NCI-H1417 (cell line): Measurements from ENCODE around the gene VPS52.
"Not testable (repeated sequence)": the region's sequence is repeated elsewhere in the genome, so short reads cannot be mapped to it uniquely, and the experiment has no call there.

ENCODE experiments used
- DNase-seq, 3 experiments: peaks; one replicate each; lab custom pipeline; 2025; lab: John Stamatoyannopoulos, UW

The VPS52 gene

DNA sequence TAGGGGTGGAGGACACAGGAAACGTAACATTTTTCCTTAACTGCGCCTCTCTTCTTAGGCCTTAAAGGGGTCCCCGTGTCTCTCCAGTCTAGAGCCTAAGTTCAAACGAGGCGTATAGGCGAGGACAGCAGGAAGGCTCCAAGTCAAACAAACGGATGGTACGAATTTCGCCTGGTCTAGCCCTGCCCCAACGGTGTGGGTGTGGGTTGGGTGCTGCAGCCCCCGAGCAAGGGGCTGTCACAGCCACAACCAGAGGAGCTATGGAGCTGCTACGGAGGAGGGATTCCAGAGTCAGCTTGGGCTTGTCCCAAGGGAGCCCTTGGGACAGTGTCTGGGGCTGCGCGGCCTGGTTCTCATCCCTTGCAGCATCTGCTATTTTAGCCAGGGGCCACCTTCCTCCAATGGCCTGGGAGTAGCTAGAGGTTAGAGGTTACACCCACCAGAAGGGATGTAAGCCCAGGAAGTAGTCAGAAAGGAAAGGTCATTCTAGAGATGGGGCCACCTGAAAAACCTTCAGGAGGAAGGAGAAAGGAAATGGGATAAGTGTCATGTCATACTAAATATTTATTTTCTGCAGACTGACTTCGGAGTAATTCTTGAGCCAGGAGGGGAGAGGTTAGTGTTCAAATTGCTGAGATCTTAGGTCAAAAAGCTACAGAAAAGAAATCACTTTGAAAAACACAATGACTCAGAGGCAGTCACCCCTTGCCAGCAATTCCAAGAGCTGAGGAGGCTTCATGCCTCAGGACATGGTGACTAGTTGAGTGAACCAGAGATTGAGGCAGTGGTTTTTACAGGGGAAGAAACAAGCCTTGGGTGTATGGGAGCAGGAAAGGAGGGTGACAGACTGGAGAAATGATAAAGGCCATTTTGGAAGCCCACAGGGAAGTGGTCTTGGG is 21.7 kb downstream of the VPS52 start:
- DNase-seq, result peak in 1 of 3 experiments; percentile 20

DNA sequence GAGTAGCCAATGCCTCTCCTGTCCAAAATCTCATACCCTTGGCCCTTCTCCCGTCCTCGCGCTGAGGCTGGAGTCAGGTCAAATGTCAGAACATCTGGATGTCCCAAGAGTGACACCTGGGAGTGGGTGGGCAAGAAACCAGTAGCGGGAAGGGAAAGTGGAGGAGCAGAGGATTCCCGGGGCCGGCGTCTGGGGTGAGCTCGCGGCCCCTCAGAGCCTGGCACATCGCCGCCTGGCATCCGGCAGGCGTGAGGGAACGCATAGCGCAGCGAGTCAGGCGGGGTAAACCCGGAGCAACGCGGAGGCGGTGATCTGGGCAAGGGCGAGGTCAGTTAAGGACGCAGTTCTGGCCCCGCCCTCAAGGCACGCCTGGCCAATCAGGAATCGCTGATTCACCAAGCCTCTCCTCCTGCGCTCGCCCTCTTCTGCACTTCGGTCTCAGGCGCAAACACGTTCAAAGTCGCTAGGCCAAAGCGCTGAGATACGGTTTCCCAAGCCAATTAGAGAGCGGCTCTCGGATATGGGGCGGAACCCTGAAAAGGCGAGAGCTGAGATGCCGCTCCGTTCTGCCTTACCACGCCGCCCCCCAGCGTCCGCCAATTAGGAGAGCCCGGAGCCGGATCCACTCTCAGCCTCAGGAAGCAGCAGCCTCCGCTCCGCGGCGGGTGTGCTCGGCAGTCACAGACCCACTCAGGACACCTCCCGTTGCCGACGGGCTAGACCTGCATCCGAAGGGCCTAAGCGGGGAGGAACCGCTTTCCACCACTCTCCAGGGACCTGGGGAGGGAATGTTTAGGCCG is 22.5 kb downstream of the VPS52 start:
- DNase-seq, result peak; percentile 97 to 99 (median 99)

DNA sequence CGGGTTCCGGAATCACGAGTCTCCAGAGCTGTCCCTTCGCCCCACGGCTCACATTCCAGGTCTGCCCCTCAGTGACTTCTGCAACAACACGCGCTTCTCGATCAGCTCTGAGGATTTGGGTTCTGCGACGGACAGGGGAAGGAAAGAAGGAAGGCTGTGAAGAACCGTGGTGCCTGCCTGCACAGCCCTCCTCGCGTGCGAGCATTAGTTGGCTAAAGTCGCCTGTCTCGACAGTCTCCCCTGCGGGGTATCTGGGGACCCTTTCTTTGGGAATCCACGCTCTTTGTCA is 23.1 kb downstream of the VPS52 start:
- DNase-seq, result peak in 1 of 3 experiments; percentile 26

DNA sequence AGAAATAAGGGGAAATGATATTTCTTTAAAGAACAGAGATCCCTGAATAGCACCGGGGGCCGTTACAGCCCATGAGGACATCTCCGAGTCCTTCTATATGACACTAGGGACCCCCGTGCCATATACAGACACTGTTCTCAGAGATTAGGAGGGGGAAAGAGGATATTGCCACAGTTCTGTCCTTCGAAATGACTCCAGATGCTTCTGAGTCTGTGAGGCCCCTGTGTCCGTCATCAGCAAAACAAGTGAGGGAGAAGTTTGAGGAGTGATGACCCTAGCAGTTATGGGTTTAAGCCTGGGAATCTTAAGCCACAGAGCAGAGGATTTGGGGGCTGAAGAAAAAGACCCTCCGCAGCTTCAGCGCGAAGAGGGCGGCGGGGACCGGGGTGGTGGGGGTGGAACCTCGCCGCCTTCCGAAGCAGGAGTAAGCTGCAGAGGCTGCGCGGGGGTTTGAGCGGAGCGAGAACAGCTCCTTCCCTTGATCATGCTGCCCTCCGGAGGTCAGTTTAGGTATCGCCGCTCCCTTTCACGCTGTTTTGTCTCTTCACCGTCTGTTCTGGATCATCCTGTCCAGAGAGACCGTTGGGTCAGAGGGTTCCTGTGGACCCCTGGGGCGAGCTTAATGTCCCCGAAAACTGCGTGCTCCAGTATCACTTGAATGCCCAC is 23.6 kb downstream of the VPS52 start:
- DNase-seq, result peak; percentile 71 to 89 (median 84)

DNA sequence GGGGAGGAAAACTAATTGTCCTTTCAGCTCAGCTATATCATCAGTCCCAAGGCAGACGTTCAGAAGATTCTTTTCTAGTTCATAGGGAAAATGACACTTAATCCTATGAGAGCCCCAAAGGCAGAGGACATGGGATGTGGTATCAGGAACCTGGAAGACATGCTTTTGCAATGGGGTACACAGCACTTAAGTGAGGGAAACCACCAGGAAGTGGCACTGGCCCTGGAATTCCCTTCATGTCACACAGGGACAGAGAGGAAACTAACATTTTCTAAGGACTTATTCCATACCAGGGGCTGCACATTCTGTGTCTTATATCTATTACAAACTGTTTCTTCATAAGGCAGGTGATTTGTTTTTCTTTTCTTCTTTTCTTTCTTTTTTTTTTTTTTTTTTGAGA is 28.2 kb downstream of the VPS52 start:
- DNase-seq, result no peak

DNA sequence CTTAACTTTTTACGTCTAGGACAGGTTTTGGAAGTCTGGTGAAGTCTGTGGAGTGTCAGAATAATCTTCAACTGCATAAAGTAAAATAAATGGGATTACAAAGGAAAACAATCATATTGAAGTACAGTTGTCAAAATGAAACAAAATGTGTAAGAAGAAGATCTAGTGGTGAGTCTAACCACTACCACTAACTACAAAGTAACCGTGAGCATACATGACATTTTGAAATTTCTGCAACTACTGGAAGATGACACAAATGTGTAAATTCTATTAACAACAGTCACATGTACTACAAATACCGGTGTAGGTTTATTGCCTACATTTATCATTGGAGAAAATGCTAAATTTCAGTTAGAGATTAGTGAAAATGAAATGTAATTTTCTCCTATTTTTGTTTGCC is 29.7 kb downstream of the VPS52 start:
- DNase-seq, result no peak

DNA sequence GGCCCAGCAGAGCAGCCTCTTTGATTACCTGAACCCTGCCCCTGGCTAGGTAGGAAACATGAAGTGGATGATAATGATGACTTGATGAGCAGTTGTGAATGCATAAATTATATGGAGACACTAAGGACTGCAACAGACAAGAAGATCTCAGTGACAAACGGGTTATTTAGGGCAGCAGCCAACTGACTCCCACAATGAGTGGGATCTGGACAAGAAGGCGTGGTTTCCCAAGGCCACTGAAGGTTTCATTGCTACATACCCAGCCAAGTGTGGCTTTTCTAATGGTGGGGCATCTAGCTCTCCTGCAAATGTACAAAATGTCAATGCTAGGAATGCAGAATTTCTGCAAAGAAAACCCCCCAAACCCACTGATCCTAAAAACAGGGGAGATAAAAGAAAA is 33.9 kb downstream of the VPS52 start:
- peak in 1 of 3 experiments; percentile 36 for DNase-seq

DNA sequence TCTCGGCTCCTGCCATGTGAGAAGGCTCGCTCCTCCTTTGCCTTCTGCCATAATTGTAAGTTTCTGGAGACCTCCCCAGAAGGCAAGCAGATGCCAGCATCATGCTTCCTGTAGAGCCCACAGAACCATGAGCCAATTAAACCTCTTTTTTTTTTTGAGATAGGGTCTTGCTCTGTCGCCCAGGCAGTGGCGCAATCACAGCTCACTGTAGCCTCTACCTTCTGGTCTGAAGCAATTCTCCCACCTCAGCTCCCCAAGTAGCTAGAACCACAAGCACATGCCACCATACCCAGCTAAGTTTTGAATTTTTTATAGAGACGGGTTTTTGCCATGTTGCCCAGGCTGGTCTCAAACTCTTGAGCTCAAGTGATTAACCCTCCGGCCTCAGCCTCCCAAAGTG is 34.8 kb downstream of the VPS52 start:
- no peak for DNase-seq

DNA sequence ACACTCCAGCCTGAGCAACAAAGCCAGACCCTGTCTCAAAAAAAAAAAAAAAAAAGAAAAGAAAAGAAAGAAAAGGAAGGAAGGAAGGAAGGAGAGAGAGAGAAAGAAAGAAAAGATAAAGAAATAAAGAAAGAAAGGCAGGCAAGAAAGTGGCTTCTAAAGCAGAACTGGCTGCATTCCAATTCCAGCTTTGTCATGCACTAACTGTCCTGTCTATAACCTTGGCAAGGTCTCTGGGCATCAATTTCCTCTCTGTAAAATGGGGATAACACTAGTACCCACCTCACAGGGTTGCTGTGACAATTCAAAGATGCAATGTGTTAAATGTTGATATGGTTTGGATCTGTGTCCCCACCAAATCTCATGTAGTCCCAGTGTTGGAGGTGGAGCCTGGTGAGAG is 35.3 kb downstream of the VPS52 start:
- DNase-seq, result no peak

DNA sequence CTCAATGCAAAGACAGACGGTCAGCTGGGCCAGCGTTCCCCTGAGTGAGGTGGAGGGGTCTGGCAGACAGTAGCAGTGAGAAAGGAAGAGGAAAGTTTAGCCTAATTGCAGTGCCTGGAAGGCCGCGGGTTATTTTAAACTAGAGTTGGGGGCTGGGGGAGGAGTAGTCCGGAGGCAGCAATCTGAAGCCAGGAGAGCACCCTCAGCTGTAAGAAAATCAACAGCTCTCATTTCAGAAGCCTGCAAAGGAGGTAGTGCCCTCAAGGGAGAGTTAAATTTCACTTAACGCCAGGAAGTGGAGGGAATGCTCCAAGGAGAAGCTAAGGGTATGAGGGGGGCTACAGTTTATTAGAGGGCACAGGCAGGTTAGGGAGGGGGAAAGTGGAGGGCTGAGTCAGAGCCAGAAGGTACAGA is 36.4 kb downstream of the VPS52 start:
- DNase-seq, result peak in 1 of 3 experiments; percentile 22

DNA sequence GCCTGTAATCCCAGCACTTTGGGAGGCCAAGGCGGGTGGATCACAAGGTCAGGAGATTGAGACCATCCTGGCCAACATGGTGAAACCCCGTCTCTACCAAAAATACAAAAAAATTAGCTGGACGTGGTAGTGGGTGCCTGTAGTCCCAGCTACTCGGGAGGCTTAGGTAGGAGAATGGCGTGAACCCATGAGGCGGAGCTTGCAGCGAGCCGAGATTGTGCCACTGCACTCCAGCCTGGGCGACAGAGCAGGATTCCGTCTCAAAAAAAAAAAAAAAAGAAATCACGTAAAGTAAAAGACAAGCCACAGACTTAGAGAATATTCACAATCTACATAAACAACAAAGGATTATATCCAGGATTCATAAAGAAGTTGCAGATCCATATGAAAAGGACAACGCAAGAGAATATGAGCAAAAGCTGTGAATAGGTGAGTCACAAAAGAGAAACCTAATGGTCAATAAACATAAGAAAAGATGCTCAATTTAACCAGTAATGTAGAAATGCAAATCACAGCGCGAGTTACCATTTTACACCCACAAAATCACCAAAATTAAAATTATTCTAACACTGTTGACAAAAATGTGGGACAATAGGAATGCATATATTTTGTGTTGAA is 45.1 kb downstream of the VPS52 start:
- not testable (repeated sequence) for DNase-seq

DNA sequence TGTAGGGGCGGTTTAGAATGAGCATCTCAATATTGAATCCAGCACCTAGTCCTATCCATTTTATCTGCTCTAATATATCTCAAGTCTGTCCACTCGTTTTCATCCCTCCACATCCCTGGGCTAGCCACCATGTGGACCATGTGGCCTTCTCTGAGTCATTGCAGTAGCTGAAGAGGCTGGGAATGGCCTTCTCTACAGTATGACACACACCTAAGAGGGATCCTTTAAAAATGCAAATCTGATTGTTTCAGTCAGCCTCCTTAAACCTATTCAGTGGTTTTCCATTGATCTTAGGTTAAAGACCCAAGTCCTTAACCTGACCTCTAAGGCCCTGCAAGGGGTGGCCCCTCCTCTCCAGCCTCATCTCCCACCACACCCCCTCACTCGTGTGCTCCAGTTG is 54.0 kb downstream of the VPS52 start:
- no peak for DNase-seq

DNA sequence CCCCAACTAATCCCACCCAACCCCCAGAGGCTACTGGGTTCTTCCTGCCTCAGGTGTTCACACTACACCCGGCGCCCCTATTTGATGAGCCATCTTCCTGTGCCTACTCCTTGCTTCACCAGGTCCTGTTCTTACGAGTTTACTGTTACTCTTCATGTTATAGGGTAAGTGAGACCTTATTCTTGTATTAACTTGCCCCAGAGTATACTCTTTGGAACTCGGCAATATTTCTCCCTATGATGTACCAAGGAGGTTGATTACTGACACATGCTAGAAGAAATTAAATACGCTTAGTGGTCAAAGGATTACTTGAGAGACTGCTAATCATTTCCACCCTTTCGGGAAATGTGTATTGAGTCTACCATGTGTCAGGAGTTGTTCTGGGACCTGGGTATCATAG is 54.4 kb downstream of the VPS52 start:
- no peak for DNase-seq

DNA sequence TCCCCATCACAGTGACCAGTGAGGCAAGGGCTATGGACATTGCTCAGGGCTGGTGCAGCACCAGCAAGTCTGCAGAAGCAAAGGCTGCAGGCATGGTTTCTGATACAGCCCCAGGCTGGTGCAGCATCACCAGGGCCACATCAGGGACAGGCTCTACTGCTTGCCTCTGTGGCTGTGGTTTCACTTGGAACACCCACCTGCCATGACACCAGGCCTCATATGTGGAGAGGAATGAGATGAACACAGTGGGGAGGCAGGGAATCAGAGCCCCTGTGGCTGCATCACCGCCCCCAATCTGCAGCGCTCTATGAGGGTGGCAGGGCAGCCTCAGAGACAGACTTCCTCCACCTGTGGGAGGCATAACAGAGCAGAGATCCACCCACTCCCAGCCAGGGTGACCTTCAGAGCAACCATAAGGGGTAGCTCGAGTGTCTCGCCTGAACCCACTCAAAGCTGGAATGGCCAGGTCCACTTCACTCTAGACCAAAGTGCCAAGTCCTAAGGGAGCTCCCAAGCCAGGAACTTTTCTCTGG is 55.5 kb downstream of the VPS52 start:
- no peak for DNase-seq

DNA sequence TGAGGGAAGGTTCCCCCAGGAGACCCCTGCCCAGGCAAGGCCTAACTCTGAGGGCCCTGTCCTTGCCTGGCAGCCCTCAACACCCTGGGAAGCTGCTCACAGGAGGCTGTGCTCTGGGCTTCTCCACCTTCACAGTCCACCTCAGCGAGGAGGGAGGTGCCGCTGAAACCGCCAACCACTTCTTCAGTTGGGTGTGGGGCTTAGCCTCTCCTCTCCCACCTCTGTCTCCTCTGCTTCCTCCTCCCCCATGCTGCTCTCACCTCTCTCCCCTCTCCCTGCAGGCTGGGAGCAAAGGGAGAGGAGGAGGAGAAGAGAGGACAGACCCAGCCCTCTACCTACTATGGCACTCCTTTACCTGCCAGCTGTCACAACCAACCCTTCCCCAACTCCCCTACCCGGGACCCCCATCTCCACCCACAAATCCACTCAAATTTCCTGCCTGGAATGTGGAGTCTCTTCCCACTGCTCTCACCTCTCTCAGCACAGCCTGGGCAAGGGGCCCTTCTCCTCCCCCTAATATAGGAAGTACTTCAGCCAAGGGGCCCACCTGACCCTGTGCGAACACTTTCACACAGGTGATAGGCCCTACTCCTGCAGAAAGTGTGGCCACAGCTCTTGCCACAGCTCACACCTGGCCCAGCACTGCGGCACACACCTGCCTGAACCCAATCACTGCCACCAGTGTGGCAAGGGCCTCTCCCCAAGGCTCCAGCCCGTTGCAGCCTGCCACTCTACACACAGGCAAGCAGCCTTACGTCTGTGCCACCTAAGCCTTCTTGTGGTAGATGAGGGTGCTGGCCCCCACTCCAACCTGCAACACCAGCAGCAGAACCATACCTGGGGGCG is 56.2 kb downstream of the VPS52 start:
- DNase-seq, result peak in 1 of 3 experiments; percentile 2

DNA sequence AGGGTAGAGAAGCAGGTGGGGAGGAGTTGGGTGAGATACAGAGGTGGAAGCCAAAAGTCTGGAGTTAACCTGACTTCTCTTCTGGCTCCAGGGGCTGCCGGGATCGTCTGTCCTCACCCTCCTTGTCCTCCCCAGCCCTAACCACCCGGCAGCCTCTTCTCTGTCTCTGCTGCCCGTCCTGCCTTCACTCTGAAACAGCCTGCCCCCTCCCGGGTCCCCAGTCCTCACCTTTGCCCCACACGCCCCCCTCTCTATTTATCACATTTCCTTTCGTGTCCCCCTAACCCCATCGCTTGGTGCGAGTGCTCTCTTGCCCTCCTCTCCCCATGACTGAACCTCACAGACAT is 57.7 kb downstream of the VPS52 start:
- DNase-seq, result no peak

DNA sequence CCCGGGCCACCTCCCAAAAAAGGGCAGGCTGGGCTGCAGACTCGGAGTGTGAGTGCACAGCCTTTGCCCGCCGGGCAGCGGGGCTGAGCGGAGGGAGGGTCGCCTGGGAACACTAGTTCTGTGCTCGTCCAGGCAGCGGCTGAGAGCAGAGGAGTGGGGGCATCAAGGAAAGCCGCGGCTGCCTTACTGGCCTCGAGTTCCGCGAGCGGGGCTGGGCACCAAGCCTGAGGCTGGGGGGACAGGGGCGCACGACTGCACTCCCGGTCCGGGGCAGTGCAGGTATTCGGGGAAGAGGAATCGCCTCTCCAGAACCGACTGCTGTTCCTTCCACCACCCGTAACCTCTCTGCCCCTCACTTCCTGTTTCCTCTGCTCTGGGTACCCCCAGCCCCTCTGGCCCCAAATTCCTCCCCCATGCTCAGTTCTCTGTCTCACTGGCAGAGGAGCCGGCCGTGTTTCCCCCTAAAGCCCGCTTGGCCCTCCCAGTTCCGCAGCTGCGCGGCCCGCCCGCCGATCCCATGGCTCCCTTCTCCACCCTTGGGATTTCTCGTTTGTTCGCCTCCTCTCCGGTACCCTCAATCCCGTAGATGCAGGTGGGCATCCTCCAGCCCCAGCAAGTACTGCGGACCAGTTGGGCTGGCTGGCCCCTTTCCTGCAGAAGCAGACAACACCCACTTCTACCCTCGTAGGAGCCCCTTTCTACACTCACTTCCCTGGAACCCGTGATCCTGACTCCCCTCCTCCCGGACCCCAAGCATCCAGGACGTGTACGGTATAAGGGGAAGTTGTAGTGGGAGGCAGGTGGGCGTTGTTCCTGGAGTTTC is 58.3 kb downstream of the VPS52 start:
- DNase-seq, result peak in 2 of 3 experiments; percentile 13 to 41

DNA sequence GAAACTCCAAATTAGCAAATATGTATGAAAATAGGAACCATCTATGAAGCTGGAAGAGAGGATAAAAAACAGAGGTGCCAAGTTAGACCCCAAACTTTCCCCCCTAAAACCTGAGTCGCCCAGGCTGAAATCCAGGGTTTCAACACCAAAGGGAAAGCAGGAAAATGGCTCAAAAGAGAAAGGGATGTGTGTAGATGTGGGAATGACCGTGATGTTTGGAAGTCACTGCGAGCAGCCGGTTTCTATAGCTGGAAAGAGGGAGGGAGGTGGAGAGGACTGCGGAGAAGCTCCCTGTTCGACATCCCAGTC is 58.9 kb downstream of the VPS52 start:
- DNase-seq, result no peak

DNA sequence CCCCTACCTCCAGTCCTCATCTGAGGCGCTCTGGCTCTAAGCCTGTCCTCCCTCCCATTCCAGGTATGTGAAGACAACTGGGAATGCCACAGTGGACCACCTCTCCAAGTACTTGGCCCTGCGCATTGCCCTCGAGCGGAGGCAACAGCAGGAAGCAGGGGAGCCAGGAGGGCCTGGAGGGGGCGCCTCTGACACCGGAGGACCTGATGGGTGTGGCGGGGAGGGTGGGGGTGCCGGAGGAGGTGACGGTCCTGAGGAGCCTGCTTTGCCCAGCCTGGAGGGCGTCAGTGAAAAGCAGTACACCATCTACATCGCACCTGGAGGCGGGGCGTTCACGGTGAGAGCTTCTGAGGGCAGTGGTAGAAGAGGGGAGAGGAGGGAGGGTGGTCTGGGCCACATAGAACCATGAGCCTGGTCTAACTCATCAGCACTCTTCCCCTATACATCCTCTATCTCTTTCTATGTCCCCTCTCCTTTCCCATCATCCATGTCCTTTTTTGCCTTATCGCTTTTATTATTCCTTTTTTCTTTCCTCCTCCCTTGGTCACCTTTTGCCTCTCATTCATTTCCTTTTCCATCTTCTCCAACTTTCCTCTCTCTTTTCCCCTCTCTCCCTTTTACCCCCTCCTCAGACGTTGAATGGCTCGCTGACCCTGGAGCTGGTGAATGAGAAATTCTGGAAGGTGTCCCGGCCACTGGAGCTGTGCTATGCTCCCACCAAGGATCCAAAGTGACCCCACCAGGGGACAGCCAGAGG is 59.8 kb downstream of the VPS52 start:
- no peak for DNase-seq

DNA sequence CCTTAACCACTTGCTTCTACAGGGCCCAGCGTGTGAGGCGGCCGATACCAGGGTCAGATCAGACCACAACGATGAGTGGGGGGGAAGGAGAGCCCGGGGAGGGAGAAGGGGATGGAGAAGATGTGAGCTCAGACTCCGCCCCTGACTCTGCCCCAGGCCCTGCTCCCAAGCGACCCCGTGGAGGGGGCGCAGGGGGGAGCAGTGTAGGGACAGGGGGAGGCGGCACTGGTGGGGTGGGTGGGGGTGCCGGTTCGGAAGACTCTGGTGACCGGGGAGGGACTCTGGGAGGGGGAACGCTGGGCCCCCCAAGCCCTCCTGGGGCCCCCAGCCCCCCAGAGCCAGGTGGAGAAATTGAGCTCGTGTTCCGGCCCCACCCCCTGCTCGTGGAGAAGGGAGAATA is 60.5 kb downstream of the VPS52 start:
- DNase-seq, result no peak
